ENCODE measurements around the gene SACS. TPM values are rescaled to one million over a fixed set of nuclear protein-coding genes. Genes with fewer than 3 reads are reported as not detected.

SACS gene
- total and polyA plus RNA-seq, 2 of the 8 experiments (the other 6 are each of a cell fraction or from before 2014, with no cell fraction given), result 11.0 to 54.2 TPM

GRCh38 chr13:23456437-23457210 is 23.1 kb upstream of the SACS start (continued):
- TF ChIP-seq, protein P1, sequence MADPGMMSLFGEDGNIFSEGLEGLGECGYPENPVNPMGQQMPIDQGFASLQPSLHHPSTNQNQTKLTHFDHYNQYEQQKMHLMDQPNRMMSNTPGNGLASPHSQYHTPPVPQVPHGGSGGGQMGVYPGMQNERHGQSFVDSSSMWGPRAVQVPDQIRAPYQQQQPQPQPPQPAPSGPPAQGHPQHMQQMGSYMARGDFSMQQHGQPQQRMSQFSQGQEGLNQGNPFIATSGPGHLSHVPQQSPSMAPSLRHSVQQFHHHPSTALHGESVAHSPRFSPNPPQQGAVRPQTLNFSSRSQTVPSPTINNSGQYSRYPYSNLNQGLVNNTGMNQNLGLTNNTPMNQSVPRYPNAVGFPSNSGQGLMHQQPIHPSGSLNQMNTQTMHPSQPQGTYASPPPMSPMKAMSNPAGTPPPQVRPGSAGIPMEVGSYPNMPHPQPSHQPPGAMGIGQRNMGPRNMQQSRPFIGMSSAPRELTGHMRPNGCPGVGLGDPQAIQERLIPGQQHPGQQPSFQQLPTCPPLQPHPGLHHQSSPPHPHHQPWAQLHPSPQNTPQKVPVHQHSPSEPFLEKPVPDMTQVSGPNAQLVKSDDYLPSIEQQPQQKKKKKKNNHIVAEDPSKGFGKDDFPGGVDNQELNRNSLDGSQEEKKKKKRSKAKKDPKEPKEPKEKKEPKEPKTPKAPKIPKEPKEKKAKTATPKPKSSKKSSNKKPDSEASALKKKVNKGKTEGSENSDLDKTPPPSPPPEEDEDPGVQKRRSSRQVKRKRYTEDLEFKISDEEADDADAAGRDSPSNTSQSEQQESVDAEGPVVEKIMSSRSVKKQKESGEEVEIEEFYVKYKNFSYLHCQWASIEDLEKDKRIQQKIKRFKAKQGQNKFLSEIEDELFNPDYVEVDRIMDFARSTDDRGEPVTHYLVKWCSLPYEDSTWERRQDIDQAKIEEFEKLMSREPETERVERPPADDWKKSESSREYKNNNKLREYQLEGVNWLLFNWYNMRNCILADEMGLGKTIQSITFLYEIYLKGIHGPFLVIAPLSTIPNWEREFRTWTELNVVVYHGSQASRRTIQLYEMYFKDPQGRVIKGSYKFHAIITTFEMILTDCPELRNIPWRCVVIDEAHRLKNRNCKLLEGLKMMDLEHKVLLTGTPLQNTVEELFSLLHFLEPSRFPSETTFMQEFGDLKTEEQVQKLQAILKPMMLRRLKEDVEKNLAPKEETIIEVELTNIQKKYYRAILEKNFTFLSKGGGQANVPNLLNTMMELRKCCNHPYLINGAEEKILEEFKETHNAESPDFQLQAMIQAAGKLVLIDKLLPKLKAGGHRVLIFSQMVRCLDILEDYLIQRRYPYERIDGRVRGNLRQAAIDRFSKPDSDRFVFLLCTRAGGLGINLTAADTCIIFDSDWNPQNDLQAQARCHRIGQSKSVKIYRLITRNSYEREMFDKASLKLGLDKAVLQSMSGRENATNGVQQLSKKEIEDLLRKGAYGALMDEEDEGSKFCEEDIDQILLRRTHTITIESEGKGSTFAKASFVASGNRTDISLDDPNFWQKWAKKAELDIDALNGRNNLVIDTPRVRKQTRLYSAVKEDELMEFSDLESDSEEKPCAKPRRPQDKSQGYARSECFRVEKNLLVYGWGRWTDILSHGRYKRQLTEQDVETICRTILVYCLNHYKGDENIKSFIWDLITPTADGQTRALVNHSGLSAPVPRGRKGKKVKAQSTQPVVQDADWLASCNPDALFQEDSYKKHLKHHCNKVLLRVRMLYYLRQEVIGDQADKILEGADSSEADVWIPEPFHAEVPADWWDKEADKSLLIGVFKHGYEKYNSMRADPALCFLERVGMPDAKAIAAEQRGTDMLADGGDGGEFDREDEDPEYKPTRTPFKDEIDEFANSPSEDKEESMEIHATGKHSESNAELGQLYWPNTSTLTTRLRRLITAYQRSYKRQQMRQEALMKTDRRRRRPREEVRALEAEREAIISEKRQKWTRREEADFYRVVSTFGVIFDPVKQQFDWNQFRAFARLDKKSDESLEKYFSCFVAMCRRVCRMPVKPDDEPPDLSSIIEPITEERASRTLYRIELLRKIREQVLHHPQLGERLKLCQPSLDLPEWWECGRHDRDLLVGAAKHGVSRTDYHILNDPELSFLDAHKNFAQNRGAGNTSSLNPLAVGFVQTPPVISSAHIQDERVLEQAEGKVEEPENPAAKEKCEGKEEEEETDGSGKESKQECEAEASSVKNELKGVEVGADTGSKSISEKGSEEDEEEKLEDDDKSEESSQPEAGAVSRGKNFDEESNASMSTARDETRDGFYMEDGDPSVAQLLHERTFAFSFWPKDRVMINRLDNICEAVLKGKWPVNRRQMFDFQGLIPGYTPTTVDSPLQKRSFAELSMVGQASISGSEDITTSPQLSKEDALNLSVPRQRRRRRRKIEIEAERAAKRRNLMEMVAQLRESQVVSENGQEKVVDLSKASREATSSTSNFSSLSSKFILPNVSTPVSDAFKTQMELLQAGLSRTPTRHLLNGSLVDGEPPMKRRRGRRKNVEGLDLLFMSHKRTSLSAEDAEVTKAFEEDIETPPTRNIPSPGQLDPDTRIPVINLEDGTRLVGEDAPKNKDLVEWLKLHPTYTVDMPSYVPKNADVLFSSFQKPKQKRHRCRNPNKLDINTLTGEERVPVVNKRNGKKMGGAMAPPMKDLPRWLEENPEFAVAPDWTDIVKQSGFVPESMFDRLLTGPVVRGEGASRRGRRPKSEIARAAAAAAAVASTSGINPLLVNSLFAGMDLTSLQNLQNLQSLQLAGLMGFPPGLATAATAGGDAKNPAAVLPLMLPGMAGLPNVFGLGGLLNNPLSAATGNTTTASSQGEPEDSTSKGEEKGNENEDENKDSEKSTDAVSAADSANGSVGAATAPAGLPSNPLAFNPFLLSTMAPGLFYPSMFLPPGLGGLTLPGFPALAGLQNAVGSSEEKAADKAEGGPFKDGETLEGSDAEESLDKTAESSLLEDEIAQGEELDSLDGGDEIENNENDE (IDR thresholded peaks at IDR 0.05; ENCODE audit: insufficient replicate concordance, low read length), result no peak
- TF ChIP-seq NRF1 (IDR thresholded peaks at IDR 0.05; ENCODE audit: low read depth, low read length) (no peak), SP2 (IDR thresholded peaks at IDR 0.05; ENCODE audit: low read length) (no peak), CTCF (IDR thresholded peaks at IDR 0.05; ENCODE audit: control extremely low read depth in 1 of 3, insufficient read depth in 1 of 3, low read depth in 1 of 3, low read length in 3 of 3) (no peak)

Data from H1 (cell line).